HFFc6 (cell line): ENCODE measurements around the gene FBXL20. TPM values are rescaled to one million over a fixed set of nuclear protein-coding genes. Genes with fewer than 3 reads are reported as not detected.

ENCODE experiments used
- DNase-seq: peaks from one replicate; pipeline ENCODE4 v3.0.0-alpha.2; 2018
- H3K27ac Mint-ChIP-seq: 2 replicates; pipeline ENCODE4 v1.8.0; 2020; ENCODE audit warnings: mild to moderate bottlenecking, mixed read lengths
- H3K27me3 Mint-ChIP-seq: 2 replicates; pipeline ENCODE4 v1.8.0; 2021; ENCODE audit warnings: mild to moderate bottlenecking, moderate library complexity, mixed read lengths; ENCODE audit not compliant: insufficient read depth
- H3K36me3 Mint-ChIP-seq: 2 replicates; pipeline ENCODE4 v1.8.0; 2021; ENCODE audit warnings: low read depth, mixed read lengths
- H3K4me1 Mint-ChIP-seq: 2 replicates; pipeline ENCODE4 v1.8.0; 2020; ENCODE audit warnings: low read depth, mixed read lengths
- H3K4me3 Mint-ChIP-seq: 2 replicates; pipeline ENCODE4 v1.8.0; 2020; ENCODE audit warnings: mild to moderate bottlenecking, moderate library complexity, mixed read lengths
- H3K9me3 Mint-ChIP-seq: 2 replicates; pipeline ENCODE4 v1.8.0; 2020; ENCODE audit warnings: mild to moderate bottlenecking, mixed read lengths
- CTCF ChIP-seq: fragments of 200-600 bp; sonication (generic); IDR thresholded peaks from 2 replicates; pipeline ENCODE4 v1.5.0; 2021; ENCODE audit warnings: antibody characterized with exemption, mild to moderate bottlenecking
- total RNA-seq, 6 experiments: library from RNA; stranded (reverse); fragmentation: NEBNext Ultra II Directional; extraction: Animal tissue kit (Norgen Biotek cat#: 25700); gene quantifications; 2 replicates in 1 of 6; 3 replicates in 5 of 6; pipeline ENCODE4 v1.2.3, GENCODE V29; 2021

FBXL20 gene
- total RNA-seq, 6 experiments from 2014 or later, result 13.4 to 19.5 (median 15.7) TPM

GRCh38 chr17:39221572-39221971 lies 179.9 kb downstream of the FBXL20 start:
- H3K27ac Mint-ChIP-seq, result no peak overlapping the region
- peaks cover 37% of the 10 kb centered on the region for H3K27me3 Mint-ChIP-seq
- no peaks in the 10 kb centered on the region; the same call in 1 of the 2 replicates for H3K9me3 Mint-ChIP-seq
- TF ChIP-seq CTCF, result no peak
- H3K4me3 Mint-ChIP-seq, result no peak overlapping the region
- no peaks in the 10 kb centered on the region for H3K36me3 Mint-ChIP-seq
- no peak for DNase-seq
- H3K4me1 Mint-ChIP-seq, result peaks cover 4% of the 10 kb centered on the region; the same call in 1 of the 2 replicates

GRCh38 chr17:39219647-39220154 lies 181.7 kb downstream of the FBXL20 start:
- peaks cover 33% of the 10 kb centered on the region for H3K27me3 Mint-ChIP-seq
- H3K27ac Mint-ChIP-seq, result no peak overlapping the region
- no peak for TF ChIP-seq CTCF
- H3K4me1 Mint-ChIP-seq, result no peaks in the 10 kb centered on the region
- H3K36me3 Mint-ChIP-seq, result no peaks in the 10 kb centered on the region
- H3K9me3 Mint-ChIP-seq, result no peaks in the 10 kb centered on the region
- no peak for DNase-seq
- no peak overlapping the region for H3K4me3 Mint-ChIP-seq

- no peak for DNase-seq
- TF ChIP-seq CTCF, result no peak
- H3K9me3 Mint-ChIP-seq, result no peaks in the 10 kb centered on the region
- H3K4me3 Mint-ChIP-seq, result no peak overlapping the region
- no peak overlapping the region for H3K27ac Mint-ChIP-seq
- H3K36me3 Mint-ChIP-seq, result no peaks in the 10 kb centered on the region
- H3K4me1 Mint-ChIP-seq, result no peaks in the 10 kb centered on the region
- peaks cover 26% of the 10 kb centered on the region for H3K27me3 Mint-ChIP-seq
Measured at GRCh38 chr17:39218906-39219305, 182.5 kb downstream of the FBXL20 start.

GRCh38 chr17:39217734-39218369 lies 183.6 kb downstream of the FBXL20 start:
- no peak for DNase-seq
- Mint-ChIP-seq H3K36me3 (no peaks in the 10 kb centered on the region), H3K27ac (no peak overlapping the region)

GRCh38 chr17:39213852-39214251 lies 187.6 kb downstream of the FBXL20 start:
- Mint-ChIP-seq H3K27ac (no peak overlapping the region), H3K36me3 (no peaks in the 10 kb centered on the region), H3K4me1 (peaks cover 8% of the 10 kb centered on the region), H3K4me3 (no peak overlapping the region), H3K27me3 (peaks cover 10% of the 10 kb centered on the region), H3K9me3 (no peaks in the 10 kb centered on the region)
- no peak for TF ChIP-seq CTCF
- no peak for DNase-seq

More at GRCh38 chr17:39217734-39218369, 183.6 kb downstream of the FBXL20 start:
- H3K4me3 Mint-ChIP-seq, result no peak overlapping the region
- peaks cover 16% of the 10 kb centered on the region for H3K27me3 Mint-ChIP-seq
- H3K9me3 Mint-ChIP-seq, result no peaks in the 10 kb centered on the region
- no peak for TF ChIP-seq CTCF
- no peaks in the 10 kb centered on the region for H3K4me1 Mint-ChIP-seq
